SU-DHL-6 (cell line): Measurements from ENCODE around the gene ABHD4.

Experiments used
- CTCF ChIP-seq: fragments of 200-600 bp; sonication (generic); IDR thresholded peaks from one replicate; pipeline ENCODE4 v1.5.1; 2017; ENCODE audit warnings: antibody characterized with exemption, mild to moderate bottlenecking, low read length, moderate library complexity; ENCODE audit not compliant: insufficient read depth, poor library complexity, severe bottlenecking
- EZH2phosphoT487 ChIP-seq: fragments of 200-600 bp; sonication (generic), shearing (Covaris generic); conservative IDR thresholded peaks from 2 replicates; pipeline ENCODE4 v1.6.1; 2018; ENCODE audit warnings: mild to moderate bottlenecking, antibody characterized with exemption, low read length, moderate library complexity, mixed read lengths

- TF ChIP-seq CTCF (no peak), EZH2phosphoT487 (no peak)
These were observed 10.9 kb upstream of the ABHD4 start for GRCh38 chr14:22587247-22587646.
